GM18870 (cell line): Measurements from ENCODE around the gene NANOS3.
A peak's percentile ranks its signal among the peaks of the same experiment; 100 is the strongest.

Source experiments
- ATAC-seq: cut with Tn5 transposase; IDR thresholded peaks from one replicate; pipeline ENCODE4 v1.9.1; 2021; ENCODE audit warnings: moderate library complexity; ENCODE audit not compliant: unreplicated experiment

Gene NANOS3

GRCh38 chr19:13882836-13883235, 5.9 kb downstream of the NANOS3 start:
- ATAC-seq = no peak

- no peak for ATAC-seq
These were observed 6.7 kb downstream of the NANOS3 start for GRCh38 chr19:13883516-13884064.

- ATAC-seq = no peak
These were observed 8.0 kb downstream of the NANOS3 start for GRCh38 chr19:13884726-13885591.

GRCh38 chr19:13885826-13886365, 9.0 kb downstream of the NANOS3 start:
- ATAC-seq = no peak

- no peak for ATAC-seq
These were observed 10.1 kb downstream of the NANOS3 start for GRCh38 chr19:13887018-13887436.

GRCh38 chr19:13887517-13887916, 10.6 kb downstream of the NANOS3 start:
- no peak for ATAC-seq

- no peak for ATAC-seq
These were observed 11.3 kb downstream of the NANOS3 start for GRCh38 chr19:13888281-13888680.

GRCh38 chr19:13890136-13890535, 13.2 kb downstream of the NANOS3 start:
- ATAC-seq = no peak

GRCh38 chr19:13892870-13893269, 15.9 kb downstream of the NANOS3 start:
- no peak for ATAC-seq

- no peak for ATAC-seq
These were observed 17.6 kb downstream of the NANOS3 start for GRCh38 chr19:13894552-13894951.

GRCh38 chr19:13896227-13896626, 19.3 kb downstream of the NANOS3 start:
- no peak for ATAC-seq

GRCh38 chr19:13899393-13899792, 22.5 kb downstream of the NANOS3 start:
- ATAC-seq = no peak

- no peak for ATAC-seq
These were observed 23.1 kb downstream of the NANOS3 start for GRCh38 chr19:13899912-13900584.

GRCh38 chr19:13902993-13903555, 26.1 kb downstream of the NANOS3 start:
- ATAC-seq = no peak

GRCh38 chr19:13905634-13906520, 28.9 kb downstream of the NANOS3 start, which contains the start of the genes BRME1 and CC2D1A:
Gene BRME1 (minus strand): TSS chr19:13906117. CDS start chr19:13904892, 1,225 bp downstream.
Gene CC2D1A (plus strand): TSS chr19:13906201. CDS start chr19:13906442, 241 bp downstream.
- peak; percentile 47 for ATAC-seq

GRCh38 chr19:13906521-13906904, 29.6 kb downstream of the NANOS3 start:
- ATAC-seq = no peak

- no peak for ATAC-seq
These were observed 30.0 kb downstream of the NANOS3 start for GRCh38 chr19:13906910-13907309.

- ATAC-seq = no peak
These were observed 31.7 kb downstream of the NANOS3 start for GRCh38 chr19:13908674-13909073.

GRCh38 chr19:13909430-13909829, 32.5 kb downstream of the NANOS3 start:
- ATAC-seq = no peak

- ATAC-seq = no peak
These were observed 36.4 kb downstream of the NANOS3 start for GRCh38 chr19:13913352-13913751.
